GM13976 (cell line): ENCODE results near the gene DNHD1.

Experiments
- DNase-seq: peaks from one replicate; pipeline ENCODE4 v3.0.0; 2012; ENCODE audit warnings: low spot score
- CTCF ChIP-seq: IDR thresholded peaks from 2 replicates; pipeline ENCODE4 v1.5.1; 2012; ENCODE audit warnings: borderline replicate concordance, mild to moderate bottlenecking; ENCODE audit not compliant: insufficient read depth; ENCODE audit errors: extremely low read depth, missing control alignments, control extremely low read depth
- in situ Hi-C: fragments of 300-500 bp; cut with MboI; formaldehyde crosslinking; loops from one replicate; pipeline ENCODE4 v1.12.0; 2022; ENCODE audit warnings: low sequenced_read_pairs, mixed read lengths, inconsistent platforms; ENCODE audit not compliant: unreplicated experiment

DNHD1 gene

GRCh38 chr11:6530848-6531247, 33.8 kb downstream of the DNHD1 start:
- DNase-seq, result no peak
- in situ Hi-C loops, result loop anchor here (10.0 kb wide), 1 partner anchor 154 kb away; the partner anchor contains the start of gene MRPL17
- no peak for TF ChIP-seq CTCF

GRCh38 chr11:6531267-6531752, 34.2 kb downstream of the DNHD1 start:
- in situ Hi-C loops, result loop anchor here (10.0 kb wide), 1 partner anchor 153 kb away; the partner anchor contains the start of gene MRPL17
- peak; percentile 52 for DNase-seq
- peak; percentile 68 for TF ChIP-seq CTCF

GRCh38 chr11:6538456-6538855, 41.4 kb downstream of the DNHD1 start:
- in situ Hi-C loops, result loop anchor here (10.0 kb wide), 1 partner anchor 146 kb away; the partner anchor contains the start of gene MRPL17

GRCh38 chr11:6538945-6539344, 41.9 kb downstream of the DNHD1 start:
- no peak for DNase-seq
- in situ Hi-C loops, result loop anchor here (10.0 kb wide), 1 partner anchor 146 kb away; the partner anchor contains the start of gene MRPL17
- TF ChIP-seq CTCF, result no peak

More at GRCh38 chr11:6538456-6538855, 41.4 kb downstream of the DNHD1 start:
- no peak for TF ChIP-seq CTCF
- DNase-seq, result no peak

- in situ Hi-C loops, result loop anchor here (10.0 kb wide), 1 partner anchor 145 kb away; the partner anchor contains the start of gene MRPL17
- DNase-seq, result no peak
Observed at GRCh38 chr11:6539748-6540268, 42.7 kb downstream of the DNHD1 start.

GRCh38 chr11:6541356-6541755, 44.3 kb downstream of the DNHD1 start:
- DNase-seq, result no peak
- in situ Hi-C loops, result no loop called here
- TF ChIP-seq CTCF, result no peak

More at GRCh38 chr11:6539748-6540268, 42.7 kb downstream of the DNHD1 start:
- no peak for TF ChIP-seq CTCF
